IPS-15b (cell line): ENCODE measurements around the gene SURF6.
"Not testable (repeated sequence)": the region's sequence is repeated elsewhere in the genome, so short reads cannot be mapped to it uniquely, and the experiment has no call there.

ENCODE experiments used
- H3K27me3 ChIP-seq: one replicate; pipeline ENCODE4 v1.6.1; 2013; ENCODE audit warnings: low read length; ENCODE audit not compliant: control insufficient read depth, insufficient read depth
- H3K36me3 ChIP-seq: one replicate; pipeline ENCODE4 v1.6.1; 2013; ENCODE audit warnings: low read length; ENCODE audit not compliant: control insufficient read depth, insufficient read depth
- H3K4me1 ChIP-seq: one replicate; pipeline ENCODE4 v1.6.1; 2013; ENCODE audit warnings: mild to moderate bottlenecking, low read length; ENCODE audit not compliant: control insufficient read depth, insufficient read depth
- H3K4me3 ChIP-seq: one replicate; pipeline ENCODE4 v1.5.1; 2013; ENCODE audit warnings: low read depth, low read length
- H3K9ac ChIP-seq: one replicate; pipeline ENCODE4 v1.6.1; 2013; ENCODE audit warnings: low read depth, mild to moderate bottlenecking, low read length
- H3K9me3 ChIP-seq: one replicate; pipeline ENCODE4 v1.6.1; 2013; ENCODE audit warnings: mild to moderate bottlenecking, low read length; ENCODE audit not compliant: control insufficient read depth, insufficient read depth

Gene SURF6

DNA sequence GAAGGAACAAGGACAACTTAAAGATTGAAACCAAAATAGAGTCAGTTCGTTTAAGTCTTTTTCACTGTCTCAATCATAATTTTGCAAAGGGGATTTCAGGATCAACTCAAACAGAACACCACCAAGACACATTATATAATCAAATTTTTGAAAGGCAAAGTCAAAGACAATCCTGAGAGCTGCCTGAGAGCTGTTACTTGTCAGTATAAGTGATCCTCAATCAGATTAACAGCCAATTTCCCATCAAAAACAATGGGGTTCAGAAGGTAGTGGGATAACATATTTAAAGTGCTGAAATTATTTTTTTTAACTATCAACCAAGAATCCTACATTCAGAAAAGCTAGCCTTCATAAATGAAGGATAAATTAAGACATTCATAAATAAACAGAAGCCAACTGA is 41.7 kb downstream of the SURF6 start:
- Histone ChIP-seq H3K9me3 (peaks cover 4% of the 10 kb centered on the region), H3K36me3 (no peaks in the 10 kb centered on the region), H3K9ac (no peak overlapping the region), H3K4me3 (no peak overlapping the region), H3K4me1 (no peaks in the 10 kb centered on the region), H3K27me3 (no peaks in the 10 kb centered on the region)

- H3K9me3 ChIP-seq = peaks cover 4% of the 10 kb centered on the region
Measured at GRCh38 chr9:133290751-133291302, 45.2 kb downstream of the SURF6 start.

GRCh38 chr9:133286523-133286922 is 49.5 kb downstream of the SURF6 start:
- H3K36me3 ChIP-seq = no peaks in the 10 kb centered on the region
- peaks cover 4% of the 10 kb centered on the region for H3K9me3 ChIP-seq
- no peaks in the 10 kb centered on the region for H3K27me3 ChIP-seq
- H3K4me1 ChIP-seq = peaks cover 5% of the 10 kb centered on the region
- H3K4me3 ChIP-seq = no peak overlapping the region
- no peak overlapping the region for H3K9ac ChIP-seq

More at GRCh38 chr9:133290751-133291302, 45.2 kb downstream of the SURF6 start:
- Histone ChIP-seq H3K27me3 (no peaks in the 10 kb centered on the region), H3K4me3 (no peak overlapping the region), H3K36me3 (no peaks in the 10 kb centered on the region), H3K4me1 (no peaks in the 10 kb centered on the region), H3K9ac (no peak overlapping the region)

- Histone ChIP-seq H3K9ac (no peak overlapping the region), H3K36me3 (no peaks in the 10 kb centered on the region), H3K27me3 (peaks cover 2% of the 10 kb centered on the region), H3K4me1 (peaks cover 5% of the 10 kb centered on the region), H3K9me3 (no peaks in the 10 kb centered on the region), H3K4me3 (no peak overlapping the region)
Measured at GRCh38 chr9:133285252-133285775, 50.7 kb downstream of the SURF6 start.

- Histone ChIP-seq H3K36me3 (no peaks in the 10 kb centered on the region), H3K9me3 (no peaks in the 10 kb centered on the region), H3K4me3 (no peak overlapping the region), H3K4me1 (peaks cover 5% of the 10 kb centered on the region), H3K27me3 (peaks cover 2% of the 10 kb centered on the region), H3K9ac (no peak overlapping the region)
Measured at GRCh38 chr9:133284362-133284761, 51.6 kb downstream of the SURF6 start.

DNA sequence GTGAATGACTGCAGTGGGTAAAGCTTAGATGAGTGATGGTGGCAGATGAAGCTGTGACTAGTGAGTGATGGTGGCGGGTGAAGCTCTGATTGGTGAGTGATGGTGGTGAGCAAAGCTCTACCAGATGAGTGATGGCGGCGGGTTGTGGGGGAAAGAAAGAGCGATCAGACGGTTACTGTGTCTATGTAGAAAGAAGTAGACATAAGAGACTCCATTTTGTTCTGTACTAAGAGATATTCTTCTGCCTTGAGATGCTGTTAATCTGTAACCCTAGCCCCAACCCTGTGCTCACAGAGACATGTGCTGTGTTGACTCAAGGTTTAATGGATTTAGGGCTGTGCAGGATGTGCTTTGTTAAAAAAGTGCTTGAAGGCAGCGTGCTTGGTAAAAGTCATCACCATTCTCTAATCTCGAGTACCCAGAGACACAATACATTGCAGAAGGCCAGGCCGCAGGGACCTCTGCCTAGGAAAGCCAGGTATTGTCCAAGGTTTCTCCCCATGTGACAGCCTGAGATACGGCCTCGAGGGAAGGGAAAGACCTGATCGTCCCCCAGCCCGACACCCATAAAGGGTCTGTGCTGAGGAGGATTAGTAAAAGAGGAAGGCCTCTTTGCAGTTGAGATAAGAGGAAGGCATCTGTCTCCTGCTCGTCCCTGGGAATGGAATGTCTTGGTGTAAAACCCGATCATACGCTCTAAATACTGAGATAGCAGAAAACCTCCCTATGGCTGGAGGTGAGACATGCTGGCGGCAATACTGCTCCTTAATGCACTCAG is 52.5 kb downstream of the SURF6 start:
- not testable (repeated sequence) for H3K9ac ChIP-seq, H3K9me3 ChIP-seq, H3K27me3 ChIP-seq, H3K4me3 ChIP-seq, H3K36me3 ChIP-seq, H3K4me1 ChIP-seq

DNA sequence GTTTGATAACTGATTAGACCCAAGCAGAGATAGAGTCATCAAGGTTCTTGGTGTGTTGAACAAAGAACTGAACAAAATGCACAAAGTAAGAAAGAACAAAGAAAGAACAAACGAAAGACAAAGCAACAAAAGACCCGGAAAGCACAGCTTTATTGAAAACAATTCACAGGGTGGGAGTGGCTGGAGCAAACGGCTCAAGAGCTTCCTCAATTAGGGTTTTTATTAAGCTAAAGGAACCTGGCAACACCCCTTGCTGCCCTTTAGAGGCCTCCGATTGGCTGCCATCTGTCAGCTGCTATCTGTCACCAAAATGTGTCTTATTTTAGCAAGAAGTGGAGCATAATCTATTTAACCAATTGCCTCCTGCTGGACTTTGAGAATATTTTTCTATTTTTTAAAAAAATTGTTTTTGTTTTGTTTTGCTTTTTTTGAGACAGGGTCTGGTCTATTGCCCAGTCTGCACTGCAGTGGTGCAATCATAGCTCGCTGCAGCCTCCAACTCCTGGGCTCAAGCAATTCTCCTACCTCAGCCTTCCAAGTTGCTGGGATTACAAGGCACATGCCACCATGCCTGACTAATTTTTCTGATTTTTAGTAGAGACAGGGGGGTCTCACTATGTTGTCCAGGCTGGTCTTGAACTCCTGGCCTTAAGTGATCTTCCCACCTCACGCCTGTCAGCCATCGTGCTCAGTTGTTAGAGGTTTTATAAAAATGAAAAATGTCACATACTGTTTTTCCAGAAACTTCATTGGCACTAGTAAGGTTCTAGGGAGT is 53.3 kb downstream of the SURF6 start:
- H3K4me3 ChIP-seq = no peak overlapping the region
- H3K9me3 ChIP-seq = peaks cover 3% of the 10 kb centered on the region
- peaks cover 12% of the 10 kb centered on the region for H3K27me3 ChIP-seq
- H3K4me1 ChIP-seq = peaks cover 5% of the 10 kb centered on the region
- no peak overlapping the region for H3K9ac ChIP-seq
- H3K36me3 ChIP-seq = no peaks in the 10 kb centered on the region

- Histone ChIP-seq H3K27me3 (peaks cover 32% of the 10 kb centered on the region), H3K4me1 (peaks cover 5% of the 10 kb centered on the region), H3K36me3 (no peaks in the 10 kb centered on the region), H3K9ac (no peak overlapping the region), H3K4me3 (no peak overlapping the region), H3K9me3 (peaks cover 3% of the 10 kb centered on the region)
Measured at GRCh38 chr9:133280392-133280791, 55.6 kb downstream of the SURF6 start.
